NT2/D1 (cell line): Measurements from ENCODE around the gene PLEKHG5.

Experiments used
- YY1 ChIP-seq: IDR thresholded peaks from 2 replicates; pipeline ENCODE4 v1.6.1; 2011; ENCODE audit not compliant: insufficient read length, insufficient read depth
- ZNF274 ChIP-seq: IDR thresholded peaks from 2 replicates; pipeline ENCODE4 v1.6.1; 2011; ENCODE audit warnings: mild to moderate bottlenecking, low read depth, low read length

GRCh38 chr1:6444377-6444776, 47.1 kb downstream of the PLEKHG5 start:
- no peak for TF ChIP-seq ZNF274
- TF ChIP-seq YY1: no peak
